ENCODE measurements around the gene PAPPA2.
"Not testable (repeated sequence)": the region's sequence is repeated elsewhere in the genome, so short reads cannot be mapped to it uniquely, and the experiment has no call there.

The PAPPA2 gene

DNA sequence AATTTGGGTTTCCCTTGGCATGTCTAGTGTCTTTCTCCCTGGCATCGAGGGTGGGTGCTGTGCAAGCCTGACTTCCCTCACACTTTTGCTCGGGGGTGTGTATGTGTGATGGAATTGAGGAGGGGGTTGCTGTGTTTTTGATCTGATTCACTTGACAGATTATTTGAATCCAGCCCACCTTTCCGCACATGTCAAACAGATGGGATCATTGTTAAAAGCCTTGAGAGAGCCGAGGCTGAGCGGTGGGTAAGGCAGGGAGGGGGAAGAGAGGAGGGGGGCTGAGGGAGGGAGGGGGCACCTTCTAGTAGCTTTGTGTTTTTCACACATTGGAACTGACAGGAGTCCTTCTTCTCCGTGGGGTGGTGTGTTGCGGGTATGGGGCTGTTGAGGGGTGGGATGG lies 90.0 kb downstream of the PAPPA2 start:
- DNase-seq (ENCODE audit: low read depth), result no peak

DNA sequence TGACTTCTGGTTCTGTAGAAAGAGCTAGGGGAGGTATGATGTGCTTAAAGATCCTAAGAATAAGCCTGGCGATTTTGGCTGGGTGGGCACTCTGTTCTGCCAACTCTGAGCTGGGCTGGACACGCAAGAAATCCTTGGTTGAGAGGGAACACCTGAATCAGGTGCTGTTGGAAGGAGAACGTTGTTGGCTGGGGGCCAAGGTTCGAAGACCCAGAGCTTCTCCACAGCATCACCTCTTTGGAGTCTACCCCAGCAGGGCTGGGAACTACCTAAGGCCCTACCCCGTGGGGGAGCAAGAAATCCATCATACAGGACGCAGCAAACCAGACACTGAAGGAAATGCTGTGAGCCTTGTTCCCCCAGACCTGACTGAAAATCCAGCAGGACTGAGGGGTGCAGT lies 93.3 kb downstream of the PAPPA2 start:
- no peak for DNase-seq (ENCODE audit: low read depth)

DNA sequence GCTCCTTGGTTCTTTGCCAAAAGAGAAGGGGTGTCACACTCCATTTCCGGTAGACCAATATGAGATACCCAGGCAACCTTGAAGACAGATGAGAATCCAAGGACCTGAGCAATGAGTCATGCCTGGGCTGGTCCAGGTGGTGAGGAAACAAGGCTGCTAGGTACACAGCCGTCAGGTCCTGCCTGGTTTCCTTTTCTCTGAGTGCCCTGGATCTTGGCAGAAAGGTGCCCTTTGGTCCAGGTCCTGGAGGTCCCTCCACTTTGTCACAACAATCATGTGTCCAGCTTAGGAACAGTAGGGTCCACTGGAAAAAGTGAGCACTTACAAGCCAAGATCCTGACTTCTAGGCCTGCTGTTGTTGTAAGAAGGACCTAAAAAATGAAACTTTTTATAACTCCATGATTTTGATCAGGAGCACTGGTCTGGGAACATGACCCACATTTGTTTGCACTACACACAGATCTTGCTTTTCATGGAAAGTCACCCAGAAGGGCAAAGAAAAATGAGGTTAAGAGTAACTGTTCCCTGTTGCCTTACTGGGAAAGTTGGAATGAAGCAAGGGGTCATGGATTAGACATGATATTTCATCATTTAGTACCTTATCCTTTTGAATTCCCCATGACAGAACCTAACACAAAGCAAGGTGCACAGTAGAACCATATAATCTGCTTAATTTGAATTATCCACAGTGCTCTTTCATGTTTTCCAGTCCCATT lies 94.7 kb downstream of the PAPPA2 start:
- DNase-seq (ENCODE audit: low read depth), result no peak

DNA sequence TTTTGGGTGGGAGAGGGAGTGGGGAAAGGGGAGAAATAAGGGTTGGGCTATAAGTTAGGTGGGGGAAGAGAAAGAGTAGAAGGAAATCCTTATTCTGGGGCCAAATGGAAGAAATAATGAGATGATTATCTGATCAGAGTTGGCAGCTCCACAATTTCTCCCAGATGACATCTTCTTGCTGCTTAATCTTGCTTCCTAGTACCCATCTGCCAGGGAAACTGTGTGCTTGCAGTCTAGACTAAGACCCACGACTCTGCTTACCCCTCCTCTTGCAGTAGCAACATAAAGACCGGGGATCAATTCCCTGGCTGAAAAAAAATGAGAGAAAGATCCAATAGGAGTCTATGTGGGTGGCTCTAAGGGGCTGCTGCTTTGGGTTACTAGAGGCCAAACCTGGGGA lies 95.6 kb downstream of the PAPPA2 start:
- no peak for DNase-seq (ENCODE audit: low read depth)

DNA sequence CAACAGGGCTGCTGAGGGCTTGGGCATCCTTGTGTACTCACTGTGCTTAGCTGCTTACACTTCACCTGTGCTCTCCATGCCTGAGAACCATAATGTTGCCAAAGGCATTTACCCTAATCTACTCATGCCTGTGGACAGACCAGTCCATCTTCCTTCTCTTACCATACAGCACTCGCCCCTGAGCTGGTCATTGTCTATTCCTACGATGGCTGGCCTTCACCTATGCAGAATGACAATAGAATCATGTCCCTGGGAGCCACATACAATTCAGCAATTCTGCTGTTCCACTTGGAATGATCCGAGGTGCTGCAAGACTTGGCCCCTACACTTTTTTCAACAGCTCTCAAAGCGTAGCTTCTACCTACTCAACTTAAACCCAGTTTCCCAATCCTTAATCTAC lies 96.5 kb downstream of the PAPPA2 start:
- DNase-seq (ENCODE audit: low read depth), result no peak

DNA sequence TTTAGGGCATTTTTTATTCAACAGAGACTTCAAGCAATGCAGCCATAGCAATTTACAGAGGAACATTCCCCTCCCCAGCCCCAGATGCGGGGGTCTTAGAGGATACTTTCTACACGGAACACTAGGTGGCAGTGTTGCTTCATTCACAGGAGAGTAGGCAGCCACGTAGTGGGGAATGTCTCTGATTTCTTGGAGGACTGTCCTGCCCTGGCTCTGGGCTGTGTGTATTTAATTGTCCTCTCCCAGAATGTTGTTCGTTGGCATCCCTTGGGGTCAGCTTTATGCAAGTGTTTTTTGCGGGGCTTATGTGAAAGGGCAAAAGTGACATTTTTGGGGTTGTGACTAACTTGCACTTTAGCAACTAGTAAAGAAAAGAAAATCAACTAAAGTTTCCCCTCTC lies 96.9 kb downstream of the PAPPA2 start:
- peak; percentile 68 for DNase-seq (ENCODE audit: low read depth)

DNA sequence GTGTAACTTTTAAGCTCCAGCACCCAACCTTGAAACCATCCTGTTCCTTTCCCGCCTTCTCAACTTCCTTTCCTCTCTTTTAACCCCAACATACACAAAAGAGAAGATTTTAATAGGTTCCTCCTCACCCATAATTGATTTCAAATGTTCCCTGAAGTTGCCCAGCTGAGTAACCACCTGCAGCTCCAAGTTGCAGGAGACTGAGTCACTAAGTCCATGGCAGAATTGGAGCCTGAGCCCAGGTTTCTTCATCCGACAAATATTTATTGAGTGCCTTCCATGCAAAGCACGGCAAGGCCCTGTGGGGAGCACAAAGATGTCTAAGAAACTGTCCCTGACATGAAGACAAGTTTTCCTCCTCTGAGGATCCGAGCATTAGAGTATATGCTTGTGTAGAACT lies 97.7 kb downstream of the PAPPA2 start:
- peak; percentile 11 for DNase-seq (ENCODE audit: low read depth)

DNA sequence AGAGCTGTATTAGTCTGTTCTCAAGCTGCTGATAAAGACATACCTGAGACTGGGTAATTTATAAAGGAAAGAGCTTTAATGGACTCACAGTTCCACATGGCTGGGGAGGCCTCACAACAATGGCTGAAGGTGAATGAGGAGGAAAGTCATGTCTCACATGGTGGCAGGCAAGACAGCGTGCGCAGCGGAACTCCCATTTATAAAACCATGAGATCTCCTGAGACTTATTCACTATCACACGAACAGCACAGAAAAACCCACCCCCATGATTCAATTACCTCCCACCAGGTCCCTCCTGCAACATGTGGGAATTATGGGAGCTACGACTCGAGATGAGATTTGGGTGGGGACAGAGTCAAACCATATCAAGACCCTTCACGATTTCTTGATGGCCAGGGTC lies 98.8 kb downstream of the PAPPA2 start:
- DNase-seq (ENCODE audit: low read depth), result not testable (repeated sequence)

DNA sequence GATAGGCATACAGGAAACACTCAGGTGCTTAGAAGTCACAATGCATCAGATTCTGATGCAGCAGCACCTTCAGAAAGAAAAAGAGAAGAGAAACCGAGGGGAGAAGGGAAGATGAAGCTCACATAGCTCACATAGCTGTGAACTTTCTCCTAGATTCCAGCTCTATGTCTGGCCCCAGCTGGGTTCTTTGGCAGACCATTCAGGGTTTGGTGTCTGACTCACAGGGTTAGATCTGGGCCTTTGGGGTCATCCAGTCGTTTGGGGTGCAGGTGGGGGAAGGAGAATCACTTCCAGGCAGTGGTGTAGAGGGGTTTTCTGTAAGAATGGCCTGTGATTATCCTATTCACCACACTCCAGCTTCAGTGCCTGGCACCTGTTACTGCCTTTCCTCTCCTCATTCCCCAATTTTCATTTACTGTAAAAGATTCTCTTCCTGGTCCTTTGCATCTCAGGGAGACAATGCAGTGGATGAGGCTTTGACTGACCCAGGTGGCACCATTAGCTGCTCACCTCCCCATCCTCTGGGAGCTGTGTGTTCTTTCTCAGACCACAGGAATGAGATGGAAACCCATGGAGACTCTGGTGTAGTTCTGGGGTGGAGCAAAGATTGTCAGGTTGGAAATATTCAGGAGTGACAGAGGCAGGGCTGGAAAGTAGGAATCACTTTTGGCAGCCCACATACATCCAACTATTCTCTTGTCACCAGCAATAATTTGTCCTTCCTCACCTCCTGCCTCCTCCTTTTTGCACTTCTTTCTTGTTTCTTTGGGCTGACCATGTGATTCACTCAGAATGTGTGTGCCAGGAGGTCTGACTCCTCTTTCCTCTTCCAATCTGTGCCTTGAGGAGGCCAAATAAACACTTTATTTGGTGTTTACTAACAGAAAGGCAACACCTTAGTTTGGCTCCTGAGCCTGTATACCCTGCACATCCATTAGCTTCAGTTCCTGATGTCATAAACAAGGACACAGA lies 103.3 kb downstream of the PAPPA2 start:
- DNase-seq (ENCODE audit: low read depth), result peak; percentile 4

DNA sequence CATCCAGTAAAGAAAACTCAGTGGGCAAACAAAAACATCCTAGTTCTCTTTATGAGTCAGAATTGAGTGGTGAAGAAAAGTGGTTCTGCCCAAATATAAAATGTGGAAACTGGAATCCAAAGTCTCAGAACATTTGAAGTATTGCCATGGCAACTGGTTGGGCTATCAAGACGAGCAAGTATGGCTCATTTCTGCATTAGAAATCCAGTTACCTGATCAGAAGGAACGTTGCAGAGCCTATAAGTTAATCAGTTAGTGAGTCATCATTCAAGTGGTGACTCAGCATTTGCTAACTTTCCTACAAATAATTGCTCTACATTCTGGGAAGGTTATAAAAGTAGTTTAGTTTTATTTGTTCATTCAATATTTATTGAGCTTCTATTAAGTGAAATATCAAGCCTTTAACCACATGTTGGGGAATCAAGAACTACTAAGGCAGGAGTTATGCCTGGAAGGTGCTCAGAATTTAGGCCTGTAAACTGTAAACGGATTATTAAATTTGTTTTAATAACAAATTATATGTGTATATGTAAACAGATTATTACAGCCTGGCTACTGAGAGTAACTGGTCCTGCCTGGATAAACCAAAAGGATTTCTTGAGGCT lies 104.3 kb downstream of the PAPPA2 start:
- DNase-seq (ENCODE audit: low read depth), result peak; percentile 18

DNA sequence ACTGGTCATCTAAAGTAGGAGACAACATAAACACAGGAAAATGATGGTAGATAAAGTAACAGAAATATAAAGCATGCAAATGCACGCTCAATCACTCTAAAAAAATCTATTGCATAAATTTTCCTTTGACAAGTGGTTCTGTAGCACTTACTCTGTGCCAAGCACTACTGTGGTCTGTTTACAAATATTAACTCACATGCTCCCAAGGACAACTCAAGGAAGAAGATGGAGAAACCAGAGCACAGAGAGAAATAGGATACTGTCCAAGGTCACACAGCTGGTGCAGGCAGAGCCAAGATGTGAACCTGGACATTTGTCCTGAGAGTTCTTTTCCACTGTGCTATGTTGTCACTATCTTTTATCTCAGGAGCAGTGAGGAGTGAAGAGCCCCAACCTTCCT lies 105.2 kb downstream of the PAPPA2 start:
- no peak for DNase-seq (ENCODE audit: low read depth)

DNA sequence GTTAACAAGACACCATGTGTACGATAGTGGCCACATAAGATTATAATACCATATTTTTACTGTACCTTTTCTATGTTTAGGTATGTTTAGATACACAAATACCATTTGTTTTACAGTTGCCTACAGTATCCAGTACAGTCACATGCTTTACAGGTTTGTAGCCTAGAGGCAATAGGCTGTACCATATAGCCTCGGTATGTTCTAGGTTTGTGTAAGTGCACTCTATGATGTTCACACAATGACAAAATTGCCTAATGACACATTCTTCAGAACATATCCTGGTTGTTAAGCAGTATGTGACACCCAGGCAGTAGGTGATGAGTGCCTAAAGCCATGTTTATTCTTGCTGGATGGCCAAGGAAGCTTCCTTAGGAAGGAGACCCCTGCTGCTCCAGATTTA lies 111.8 kb downstream of the PAPPA2 start:
- no peak for DNase-seq (ENCODE audit: low read depth)

DNA sequence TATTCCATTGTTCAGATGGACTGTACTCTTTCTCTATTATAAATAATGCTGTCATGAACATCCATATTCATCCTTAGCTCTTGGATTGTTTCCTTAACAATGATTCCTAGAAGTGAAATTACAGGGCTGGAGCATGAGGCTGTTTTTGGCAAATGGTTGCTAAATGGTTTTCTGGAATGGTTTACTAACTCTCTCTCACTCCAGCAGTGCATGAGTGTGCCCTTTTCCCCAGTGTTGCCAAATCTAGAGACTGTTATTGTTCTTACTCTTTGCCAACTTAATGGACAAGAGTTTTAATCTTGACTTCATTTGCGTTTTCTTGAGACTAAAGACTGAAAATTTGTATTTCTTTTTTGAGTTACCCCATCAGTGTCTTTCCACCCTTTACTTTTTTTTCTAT lies 113.0 kb downstream of the PAPPA2 start:
- DNase-seq (ENCODE audit: low read depth), result no peak

DNA sequence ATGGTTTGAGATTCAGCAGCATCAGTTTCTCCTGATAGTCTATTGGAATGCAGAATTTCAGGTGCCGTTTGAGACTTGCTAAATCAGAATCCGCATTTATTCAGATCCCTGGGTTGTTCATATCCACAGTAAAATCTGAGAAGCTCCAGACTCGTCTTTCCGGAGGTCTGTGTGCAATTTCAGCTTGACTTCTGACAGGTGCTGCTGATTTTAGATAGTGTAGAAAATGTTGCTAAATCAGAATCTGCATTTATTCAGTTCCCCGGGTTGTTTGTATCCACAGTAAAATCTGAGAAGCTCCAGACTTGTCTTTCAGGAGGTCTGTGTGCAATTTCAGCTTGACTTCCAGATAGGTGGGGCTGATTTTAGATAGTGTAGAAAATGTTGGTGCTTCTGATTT lies 113.7 kb downstream of the PAPPA2 start:
- no peak for DNase-seq (ENCODE audit: low read depth)

DNA sequence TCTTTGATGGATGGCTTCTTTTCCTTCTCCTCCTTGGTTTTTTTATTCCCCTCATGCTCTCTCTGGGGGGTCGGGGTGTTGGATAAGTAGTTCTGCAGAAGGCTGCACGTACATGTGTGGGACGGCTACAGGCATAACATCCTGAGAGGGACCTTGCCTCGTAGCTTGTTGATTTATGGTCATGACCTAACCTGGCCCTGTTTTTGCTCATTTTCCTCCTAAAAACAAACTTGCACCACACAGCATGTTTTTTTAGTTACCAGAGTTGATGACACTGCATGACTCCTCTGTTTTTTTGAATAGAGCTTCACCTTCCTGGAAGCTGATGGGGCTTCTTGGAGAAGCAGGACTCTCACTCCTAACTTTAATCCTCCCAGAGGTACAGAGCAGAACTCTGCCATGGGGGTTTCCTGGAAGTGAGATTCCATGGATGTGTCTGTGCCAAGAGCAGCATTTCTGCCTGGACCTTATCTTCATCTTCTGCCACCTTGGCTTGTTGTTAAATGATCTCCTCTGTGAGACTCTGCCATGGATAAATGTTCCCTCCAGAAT lies 114.7 kb downstream of the PAPPA2 start:
- DNase-seq (ENCODE audit: low read depth), result no peak

DNA sequence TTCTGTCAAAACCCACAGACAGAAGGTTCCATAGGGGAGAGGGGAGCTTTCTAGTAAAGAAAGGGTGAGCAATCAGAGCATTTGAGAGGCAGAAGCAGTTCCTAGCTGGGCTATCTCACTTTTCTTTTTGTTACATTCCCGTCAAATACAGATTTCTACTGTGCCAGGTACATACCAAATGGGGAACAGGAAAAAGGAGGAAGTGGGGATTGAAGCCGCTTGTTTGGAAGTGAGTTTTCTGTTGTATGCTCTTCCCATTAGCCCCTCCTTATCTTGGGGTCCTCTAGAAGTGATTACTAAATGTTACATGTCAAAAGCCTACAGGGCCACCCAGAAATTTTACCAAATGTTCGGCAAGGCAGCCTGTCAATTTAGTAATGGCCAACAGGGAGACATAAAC lies 116.1 kb downstream of the PAPPA2 start:
- DNase-seq (ENCODE audit: low read depth), result no peak

DNA sequence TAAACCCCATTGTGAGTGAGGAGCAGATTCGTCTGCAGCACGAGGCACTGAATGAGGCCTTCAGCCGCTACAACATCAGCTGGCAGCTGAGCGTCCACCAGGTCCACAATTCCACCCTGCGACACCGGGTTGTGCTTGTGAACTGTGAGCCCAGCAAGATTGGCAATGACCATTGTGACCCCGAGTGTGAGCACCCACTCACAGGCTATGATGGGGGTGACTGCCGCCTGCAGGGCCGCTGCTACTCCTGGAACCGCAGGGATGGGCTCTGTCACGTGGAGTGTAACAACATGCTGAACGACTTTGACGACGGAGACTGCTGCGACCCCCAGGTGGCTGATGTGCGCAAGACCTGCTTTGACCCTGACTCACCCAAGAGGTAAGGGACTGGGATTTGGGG lies 132.2 kb downstream of the PAPPA2 start:
- no peak for DNase-seq (ENCODE audit: low read depth)

DNA sequence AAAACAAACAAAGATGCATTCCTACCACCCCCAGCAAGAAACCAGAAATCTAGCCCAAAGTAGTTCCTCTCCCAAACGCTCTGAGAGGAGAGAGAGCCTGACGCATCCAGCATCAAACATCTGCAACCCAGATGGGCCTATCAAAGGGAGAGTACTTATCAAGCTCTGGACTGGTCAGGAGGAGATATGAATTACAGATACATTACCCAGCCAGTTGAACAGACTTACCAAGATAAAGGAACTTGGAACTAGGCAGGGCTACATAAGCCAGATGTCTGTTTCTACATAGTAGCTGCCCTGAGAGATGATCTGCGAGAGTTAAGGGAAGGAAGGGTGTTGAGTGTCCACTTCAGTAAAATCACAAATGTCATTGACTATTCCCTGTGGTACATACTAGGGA lies 138.4 kb downstream of the PAPPA2 start:
- DNase-seq (ENCODE audit: low read depth), result peak; percentile 12

DNA sequence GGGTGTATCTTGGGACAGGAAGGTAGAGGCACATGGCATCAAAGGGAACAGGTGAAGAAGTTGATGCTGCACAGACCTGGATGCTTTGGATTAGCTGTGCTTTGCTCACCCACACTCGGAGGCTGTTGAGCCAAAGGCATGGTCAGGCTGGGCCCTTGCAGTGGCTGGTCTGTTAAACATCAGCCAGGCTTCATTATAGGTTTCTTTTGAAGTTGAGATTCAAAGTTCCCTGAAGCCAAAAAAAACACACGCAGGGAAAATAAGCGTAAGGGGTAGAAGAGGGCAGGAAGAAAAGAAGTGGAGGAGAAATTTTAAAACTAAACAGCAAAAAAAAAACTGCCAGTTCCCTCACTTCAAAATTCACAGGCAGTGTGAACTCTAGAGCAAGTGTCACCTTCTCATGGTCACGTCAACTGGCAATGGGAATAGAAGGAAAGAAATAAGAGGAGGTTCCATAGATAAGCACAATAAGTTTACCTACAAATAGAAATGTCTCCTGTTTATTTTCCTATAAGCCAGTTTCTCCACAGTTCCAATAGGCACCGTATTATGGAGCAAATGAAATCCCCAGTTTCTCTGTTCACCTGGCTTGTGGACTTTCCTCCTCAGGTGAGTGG lies 139.5 kb downstream of the PAPPA2 start:
- DNase-seq (ENCODE audit: low read depth), result no peak

DNA sequence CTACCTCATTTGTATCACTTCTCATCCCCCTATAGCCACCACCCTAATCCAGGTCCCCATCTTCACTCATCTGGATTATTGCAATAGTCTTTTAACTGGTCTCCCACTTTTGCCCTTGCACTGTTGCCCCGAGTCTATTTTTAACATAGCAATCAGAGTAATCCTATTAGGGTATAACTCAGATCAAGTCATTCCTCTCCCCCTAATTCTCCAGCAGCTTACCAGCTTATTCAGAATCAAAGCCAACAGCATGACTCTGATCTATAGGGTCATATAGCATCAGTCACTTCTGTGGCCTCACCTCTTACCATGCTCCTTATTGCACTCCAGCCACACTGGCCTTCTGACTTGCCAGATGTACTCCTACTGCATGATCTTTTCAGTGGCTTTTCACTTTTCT lies 140.7 kb downstream of the PAPPA2 start:
- DNase-seq (ENCODE audit: low read depth), result no peak

DNA sequence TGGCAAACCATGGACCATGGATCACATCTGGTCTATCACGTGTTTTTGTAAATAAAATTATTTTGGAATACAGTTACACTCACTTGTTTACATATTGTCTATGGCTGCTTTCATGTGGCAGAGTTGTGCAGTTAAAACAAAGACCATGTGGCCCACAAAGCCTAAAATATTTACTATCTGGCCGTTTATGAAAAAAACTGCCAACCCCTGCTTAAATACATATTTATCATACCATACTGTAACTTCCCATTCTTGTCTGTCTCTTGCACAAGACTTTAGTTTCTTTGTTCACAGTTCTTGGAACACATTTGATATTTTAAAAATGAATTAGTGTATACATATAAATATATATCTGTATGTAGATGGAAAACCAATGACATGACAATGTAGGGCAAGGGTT lies 141.5 kb downstream of the PAPPA2 start:
- DNase-seq (ENCODE audit: low read depth), result no peak

DNA sequence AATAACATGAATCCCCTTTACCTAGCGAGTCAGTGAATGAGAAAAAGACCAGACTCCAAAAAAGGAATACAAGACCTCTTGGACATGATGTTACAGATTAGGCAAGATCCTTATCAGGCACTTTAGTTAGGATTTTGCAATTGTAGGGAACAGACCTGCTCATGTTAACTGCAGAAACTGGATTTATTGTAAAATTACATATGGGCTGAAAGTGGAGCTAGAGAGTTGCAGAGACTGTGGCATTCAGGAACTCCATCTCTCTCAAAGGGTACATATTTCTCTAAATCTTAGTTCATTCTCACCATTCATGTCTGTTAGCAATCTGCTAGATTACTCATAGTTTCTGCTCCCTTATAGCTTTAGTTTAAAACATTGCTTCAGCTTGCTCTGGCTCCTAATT lies 142.2 kb downstream of the PAPPA2 start:
- peak; percentile 5 for DNase-seq (ENCODE audit: low read depth)
